Gastroesophageal sphincter (tissue), 4 donors: ENCODE results near the gene POMC. TPM values are rescaled to one million over a fixed set of nuclear protein-coding genes. Genes with fewer than 3 reads are reported as not detected.

Experiments
- ATAC-seq: fragments of 150-250 bp; one replicate; pipeline ENCODE4 v1.9.1; 2016; ENCODE audit warnings: mild to moderate bottlenecking, moderate library complexity
- H3K27ac ChIP-seq, 4 donors: fragments of 200-600 bp; sonication (generic) in 3 of 4; 1 replicate in 3 of 4; 2 replicates in 1 of 4; pipeline ENCODE4 v1.5.1; 2016 to 2019
- H3K27me3 ChIP-seq: fragments of 200-600 bp; sonication (generic); one replicate; pipeline ENCODE4 v1.5.1; 2019
- H3K36me3 ChIP-seq, 2 donors: fragments of 200-600 bp; sonication (generic); one replicate each; pipeline ENCODE4 v1.5.1; 2019; ENCODE audit warnings: control low read depth in 1 of 2
- H3K4me1 ChIP-seq, 3 donors: fragments of 200-600 bp; sonication (generic); 1 replicate in 2 of 3; 2 replicates in 1 of 3; pipeline ENCODE4 v1.5.1; 2016 to 2019; ENCODE audit warnings: control low read depth in 2 of 3
- H3K4me3 ChIP-seq, 2 donors: fragments of 200-600 bp; sonication (generic); one replicate each; pipeline ENCODE4 v1.5.1; 2019; ENCODE audit warnings: mild to moderate bottlenecking in 1 of 2, moderate library complexity in 1 of 2
- H3K9me3 ChIP-seq, 3 donors: fragments of 200-600 bp; sonication (generic); one replicate each; pipeline ENCODE4 v1.5.1; 2017 to 2019; ENCODE audit warnings: control low read depth in 2 of 3
- EP300 ChIP-seq: sonication (generic); formaldehyde crosslinking; IDR thresholded peaks from one replicate; pipeline ENCODE4 v1.6.1; 2017; ENCODE audit warnings: antibody characterized with exemption, mild to moderate bottlenecking
- POLR2A ChIP-seq, 2 donors: fragments of 450-650 bp; IDR thresholded peaks; one replicate each; pipeline ENCODE4 v1.6.1; 2017; ENCODE audit warnings: antibody characterized with exemption in 2 of 2, mild to moderate bottlenecking in 2 of 2, moderate library complexity in 1 of 2
- POLR2AphosphoS5 ChIP-seq: sonication (generic); formaldehyde crosslinking; IDR thresholded peaks from one replicate; pipeline ENCODE4 v1.6.1; 2017; ENCODE audit warnings: antibody characterized with exemption
- WGBS, 2 donors: methylation state at CpG; one replicate each; pipeline ENCODE4 v1.1.5; 2018; ENCODE audit warnings: low coverage in 1 of 2; 5-methylcytosine and 5-hydroxymethylcytosine counted together
- total RNA-seq, 4 donors: library from RNA; depleted of rRNA; stranded (reverse); fragments of >200 nt; gene quantifications; one replicate each; pipeline ENCODE4 v1.1.0, GENCODE V29; 2016
- TF ChIP-seq, protein P1 (sequence below), 4 experiments: fragments of 200-600 bp in 2 of 4; fragments of 450-650 bp in 2 of 4; sonication (generic) in 1 of 4; IDR thresholded peaks; one replicate each; pipeline ENCODE4 v1.5.1; 2017 to 2019; ENCODE audit warnings: antibody characterized with exemption in 4 of 4, mild to moderate bottlenecking in 2 of 4, moderate library complexity in 2 of 4

POMC gene
- total RNA-seq, 4 donors from 2014 or later = 2.5 to 24.4 (median 5.4) TPM

DNA sequence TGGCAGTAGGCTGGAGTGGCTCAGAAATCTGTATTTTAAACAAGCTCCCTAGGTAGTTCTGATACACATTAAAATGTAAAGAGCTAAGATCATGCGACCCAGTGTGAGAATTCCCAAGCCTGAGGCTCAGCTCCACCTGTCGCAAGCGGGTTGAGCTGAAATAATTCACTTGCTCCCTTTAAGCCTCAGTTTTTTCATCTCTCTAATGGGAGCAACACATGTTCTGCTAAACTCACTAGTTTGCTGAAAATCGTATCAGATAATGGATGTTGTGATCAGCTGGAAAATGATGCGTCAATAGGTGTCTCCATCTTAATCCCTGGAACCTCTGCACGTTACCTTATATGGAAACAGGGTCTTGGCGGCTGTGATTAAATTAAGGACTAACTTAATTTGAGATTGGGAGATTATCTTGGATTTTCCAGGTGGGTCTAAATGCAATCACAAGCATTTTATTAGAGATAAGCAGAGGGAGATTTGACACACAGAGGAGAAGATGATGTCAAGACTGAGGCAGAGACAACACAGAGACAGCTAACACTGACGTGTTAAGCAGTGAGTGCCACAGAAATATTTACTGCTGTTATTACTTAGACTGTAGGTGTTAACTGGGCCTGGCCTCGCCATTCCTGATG lies 53.0 kb downstream of the POMC start:
- no peaks in the 10 kb centered on the region for H3K9me3 ChIP-seq
- no peaks in the 10 kb centered on the region for H3K36me3 ChIP-seq
- H3K27me3 ChIP-seq = no peaks in the 10 kb centered on the region
- TF ChIP-seq POLR2A (IDR thresholded peaks at IDR 0.05) = no peak
- TF ChIP-seq POLR2AphosphoS5 = no peak
- TF ChIP-seq EP300 = no peak
- TF ChIP-seq, protein P1, sequence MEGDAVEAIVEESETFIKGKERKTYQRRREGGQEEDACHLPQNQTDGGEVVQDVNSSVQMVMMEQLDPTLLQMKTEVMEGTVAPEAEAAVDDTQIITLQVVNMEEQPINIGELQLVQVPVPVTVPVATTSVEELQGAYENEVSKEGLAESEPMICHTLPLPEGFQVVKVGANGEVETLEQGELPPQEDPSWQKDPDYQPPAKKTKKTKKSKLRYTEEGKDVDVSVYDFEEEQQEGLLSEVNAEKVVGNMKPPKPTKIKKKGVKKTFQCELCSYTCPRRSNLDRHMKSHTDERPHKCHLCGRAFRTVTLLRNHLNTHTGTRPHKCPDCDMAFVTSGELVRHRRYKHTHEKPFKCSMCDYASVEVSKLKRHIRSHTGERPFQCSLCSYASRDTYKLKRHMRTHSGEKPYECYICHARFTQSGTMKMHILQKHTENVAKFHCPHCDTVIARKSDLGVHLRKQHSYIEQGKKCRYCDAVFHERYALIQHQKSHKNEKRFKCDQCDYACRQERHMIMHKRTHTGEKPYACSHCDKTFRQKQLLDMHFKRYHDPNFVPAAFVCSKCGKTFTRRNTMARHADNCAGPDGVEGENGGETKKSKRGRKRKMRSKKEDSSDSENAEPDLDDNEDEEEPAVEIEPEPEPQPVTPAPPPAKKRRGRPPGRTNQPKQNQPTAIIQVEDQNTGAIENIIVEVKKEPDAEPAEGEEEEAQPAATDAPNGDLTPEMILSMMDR (IDR thresholded peaks at IDR 0.05) = no peak
- H3K4me3 ChIP-seq = no peak overlapping the region
- no peak overlapping the region for H3K27ac ChIP-seq
- ATAC-seq = no peak
- H3K4me1 ChIP-seq = no peaks in the 10 kb centered on the region
- WGBS, 2 donors = 88 to 94% methylated on average over 9 of the region's 9 CpGs

DNA sequence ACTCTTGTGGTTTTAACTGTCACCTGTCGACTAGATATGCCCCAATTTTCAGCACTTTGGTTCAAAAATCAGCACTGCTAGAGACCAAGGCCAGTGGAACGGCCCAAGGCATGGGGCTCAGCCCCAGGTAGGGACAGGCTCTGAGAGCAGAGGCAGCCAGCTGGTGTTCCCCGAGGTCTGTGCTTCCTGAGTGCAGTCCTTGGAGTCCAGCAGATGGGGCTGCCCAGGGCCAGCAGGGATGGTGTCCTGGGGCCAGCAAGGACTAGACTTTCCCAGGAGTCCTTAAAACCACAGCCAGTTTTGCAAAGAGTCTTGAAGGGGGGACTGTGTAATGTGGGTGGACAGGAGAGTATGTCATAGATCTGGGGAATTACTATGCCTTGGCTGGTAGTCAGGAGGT lies 56.3 kb downstream of the POMC start:
- Histone ChIP-seq H3K4me3 (no peak overlapping the region), H3K36me3 (no peaks in the 10 kb centered on the region), H3K4me1 (no peaks in the 10 kb centered on the region), H3K9me3 (no peaks in the 10 kb centered on the region), H3K27me3 (no peaks in the 10 kb centered on the region), H3K27ac (no peak overlapping the region)
- no peak for ATAC-seq
- TF ChIP-seq POLR2A (IDR thresholded peaks at IDR 0.05) (no peak), EP300 (no peak), POLR2AphosphoS5 (no peak)
- TF ChIP-seq, protein P1 (IDR thresholded peaks at IDR 0.05) = no peak
- WGBS, 2 donors = no CpG with 5 or more reads among the region's 3 CpGs

Other genes with a start within 250 kb of the POMC start
- 10 to 100 TPM; 32.5 to 54.5 (median 39.9) TPM for gene ADCY3, start 248.3 kb downstream of the POMC start, total RNA-seq
- gene DNAJC27, start 196.6 kb downstream of the POMC start, total RNA-seq = 10 to 100 TPM in 1 of 4 donors, 1 to 10 TPM in 3; 7.1 to 14.2 (median 8.6) TPM
- 1 to 10 TPM in 3 of 4 donors, under 1 TPM in 1; 0.67 to 2.4 (median 1.5) TPM for gene EFR3B, start 126.5 kb downstream of the POMC start, total RNA-seq
- 10 to 100 TPM; 14.7 to 40.2 (median 18.3) TPM for gene DNMT3A, start 173.3 kb upstream of the POMC start, total RNA-seq